Melanocyte of skin (primary cell): ENCODE results near the gene TRMT112. TPM values are rescaled to one million over a fixed set of nuclear protein-coding genes. Genes with fewer than 3 reads are reported as not detected.

Experiments
- small RNA-seq, 2 donors: library from RNA; depleted of rRNA; stranded (forward); fragments of <200 nt; gene quantifications; one replicate each; pipeline ENCODE3, GENCODE V24; 2012
- total RNA-seq, 2 donors: library from RNA; depleted of rRNA; stranded (reverse); fragments of >200 nt; gene quantifications; 2 replicates each; pipeline ENCODE4 v1.2.3, GENCODE V29; 2012

TRMT112 gene
- total RNA-seq = 100 to 1,000 TPM; 121 to 195 TPM

GRCh38 chr11:64317325-64317960 is at the start of gene TRMT112:
Gene TRMT112, minus strand, starts transcription at chr11:64317559. Its CDS starts 33 bp downstream, at chr11:64317526.

DNA sequence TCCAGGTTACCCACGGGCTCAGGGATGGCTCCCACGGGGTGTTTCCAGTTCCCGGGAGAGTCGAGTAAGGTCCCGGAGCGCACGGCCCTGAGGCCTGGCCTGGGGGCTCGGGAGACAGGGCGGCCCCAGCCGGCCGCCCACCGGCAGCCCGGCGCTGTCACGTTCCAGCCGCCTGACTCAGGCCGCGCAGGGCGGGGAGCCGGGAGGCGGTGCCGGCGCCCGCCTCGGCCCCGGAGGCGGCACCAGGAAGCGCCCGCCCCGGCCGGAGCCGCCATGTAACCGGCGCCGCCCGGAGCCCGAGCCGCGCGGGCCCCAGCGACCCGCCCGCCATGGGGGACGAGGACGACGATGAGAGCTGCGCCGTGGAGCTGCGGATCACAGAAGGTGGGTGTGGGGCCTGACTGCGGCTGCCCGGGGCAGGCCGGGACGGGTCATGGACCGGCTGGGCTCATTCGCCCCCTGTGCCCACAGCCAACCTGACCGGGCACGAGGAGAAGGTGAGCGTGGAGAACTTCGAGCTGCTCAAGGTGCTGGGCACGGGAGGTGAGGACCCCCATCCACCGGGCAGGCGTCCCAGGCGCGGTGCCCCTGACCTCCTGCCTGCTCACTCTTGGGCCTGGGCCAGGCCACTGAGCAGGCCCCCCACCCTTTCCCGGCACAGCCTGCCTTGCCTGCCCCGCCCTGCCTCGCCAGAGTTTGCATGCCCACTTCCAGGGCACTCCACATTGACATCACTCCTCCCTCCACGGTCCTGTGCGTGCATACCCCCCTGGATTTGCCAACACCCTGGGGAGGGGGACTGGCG is 41.8 kb upstream of the TRMT112 start, which contains the start of gene RPS6KA4:
Gene RPS6KA4 (plus strand): TSS at position 256 of the 805 bp plus-strand sequence. CDS start 74 bp downstream, at position 330.

GRCh38 chr11:64339754-64340408 is 22.5 kb upstream of the TRMT112 start, which contains the start of gene CCDC88B:
Gene CCDC88B, plus strand, starts transcription at chr11:64340204. Its CDS starts 63 bp downstream, at chr11:64340267.

GRCh38 chr11:64317961-64318765 is 804 bp upstream of the TRMT112 start, which contains the start of gene PRDX5:
Gene PRDX5, plus strand, starts transcription at chr11:64318121. Its CDS starts 95 bp downstream, at chr11:64318216.

DNA sequence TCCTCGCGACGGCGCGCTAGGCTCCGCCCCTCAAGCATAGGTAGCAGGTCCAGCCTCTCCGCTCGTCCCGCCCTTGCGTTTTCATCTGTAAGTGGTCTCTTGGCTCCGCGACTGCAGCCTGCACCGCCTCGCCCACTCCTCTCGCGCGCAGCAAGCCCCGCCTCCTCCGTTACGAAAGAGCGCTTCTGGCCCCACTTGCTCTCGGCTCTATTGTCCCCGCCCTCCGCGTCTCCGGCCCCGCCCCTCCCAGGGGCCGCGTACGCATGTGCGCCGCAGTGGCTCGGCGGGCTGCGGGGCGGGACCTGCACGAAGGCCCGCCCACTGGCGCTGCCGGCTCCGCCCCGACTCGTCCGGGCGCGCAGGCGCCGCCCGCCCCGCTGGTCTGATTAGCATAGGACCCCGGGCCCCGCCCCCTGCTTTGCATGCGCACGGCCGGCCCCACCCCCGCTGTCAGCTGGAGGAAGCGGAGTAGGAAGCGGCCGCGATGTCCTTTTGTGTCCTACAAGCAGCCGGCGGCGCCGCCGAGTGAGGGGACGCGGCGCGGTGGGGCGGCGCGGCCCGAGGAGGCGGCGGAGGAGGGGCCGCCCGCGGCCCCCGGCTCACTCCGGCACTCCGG is 12.2 kb downstream of the TRMT112 start, which contains the start of gene ESRRA:
Gene ESRRA (plus strand): TSS at position 450 of the 616 bp plus-strand sequence. CDS start 1,656 bp downstream, outside the sequence.

GRCh38 chr11:64299847-64300648 is 17.3 kb downstream of the TRMT112 start, which contains the start of gene CATSPERZ:
Gene CATSPERZ, plus strand, starts transcription at chr11:64300358. Its CDS starts 53 bp downstream, at chr11:64300411.

DNA sequence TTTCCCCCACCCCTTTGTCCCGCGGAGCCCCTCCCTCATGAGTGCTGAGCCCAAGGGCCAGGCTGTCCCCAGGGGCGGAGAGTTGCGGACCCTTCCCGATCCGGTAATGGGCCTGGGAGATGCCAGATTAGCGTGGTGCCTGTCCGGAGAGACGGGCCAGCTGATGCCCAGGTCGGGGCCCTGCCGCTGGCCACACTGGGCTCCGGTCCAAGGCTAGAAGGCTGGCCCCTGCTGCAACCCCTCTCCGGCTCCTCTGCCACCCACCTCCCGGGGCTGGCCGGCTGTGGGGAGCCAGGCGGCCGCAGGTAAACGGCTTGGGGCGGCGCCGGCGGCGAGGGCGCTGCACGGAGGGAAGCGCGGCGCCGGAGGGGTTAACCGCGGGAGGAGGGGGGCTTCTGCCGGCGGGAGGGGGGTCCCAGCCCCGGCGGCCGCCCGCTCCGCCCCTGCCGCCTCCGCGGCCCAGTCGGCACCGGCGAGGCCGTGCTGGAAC is 26.1 kb downstream of the TRMT112 start, which contains the start of gene KCNK4:
Gene KCNK4 (plus strand): TSS at position 41 of the 490 bp plus-strand sequence. CDS start 1,717 bp downstream, outside the sequence.

GRCh38 chr11:64284962-64285884 is 32.1 kb downstream of the TRMT112 start, which contains the start of gene GPR137:
Gene GPR137, plus strand, starts transcription at chr11:64285848. Its CDS starts 677 bp downstream, at chr11:64286525.

GRCh38 chr11:64284048-64284961 is 33.1 kb downstream of the TRMT112 start, which contains the start of gene BAD:
Gene BAD, minus strand, starts transcription at chr11:64284665. Its CDS starts 297 bp downstream, at chr11:64284368.

Small RNA genes lying within 50 kb of the gene (small RNA-seq; reads per million reads assigned to genes)
- gene MIR7155 (0 reads per million in 2 donors), gene RF00019 (0 reads per million in 2 donors)

Other genes starting within 250 kb of the TRMT112 start
- 10 to 100 TPM; 20.0 to 23.3 TPM for gene MACROD1, start 151.4 kb downstream of the TRMT112 start, total RNA-seq
- 100 to 1,000 TPM; 176 to 357 TPM for gene STIP1, start 131.4 kb downstream of the TRMT112 start, total RNA-seq
- gene FERMT3, start 110.8 kb downstream of the TRMT112 start, total RNA-seq = 10 to 100 TPM; 31.6 to 41.3 TPM
- gene TRPT1, start 91.4 kb downstream of the TRMT112 start, total RNA-seq = 10 to 100 TPM; 21.0 to 33.0 TPM
- gene NUDT22, start 91.3 kb downstream of the TRMT112 start, total RNA-seq = 10 to 100 TPM; 64.0 to 75.3 TPM
- gene DNAJC4, start 87.0 kb downstream of the TRMT112 start, total RNA-seq = 10 to 100 TPM in 1 of 2 donors, 1 to 10 TPM in 1; 4.3 to 11.4 TPM
- gene VEGFB, start 83.0 kb downstream of the TRMT112 start, total RNA-seq = 10 to 100 TPM; 42.6 to 57.1 TPM
- 10 to 100 TPM; 28.2 to 57.3 TPM for gene FKBP2, start 76.5 kb downstream of the TRMT112 start, total RNA-seq
- gene PPP1R14B, start 70.6 kb downstream of the TRMT112 start, total RNA-seq = 100 to 1,000 TPM in 1 of 2 donors, 10 to 100 TPM in 1; 66.8 to 144 TPM
- gene PLCB3, start 66.0 kb downstream of the TRMT112 start, total RNA-seq = 10 to 100 TPM; 20.0 to 28.0 TPM
- gene BAD, start 32.9 kb downstream of the TRMT112 start, total RNA-seq = 10 to 100 TPM; 60.6 to 69.5 TPM
- gene GPR137, start 31.7 kb downstream of the TRMT112 start, total RNA-seq = 10 to 100 TPM; 16.0 to 21.7 TPM
- under 1 TPM in 1 of 2 donors, not detected in 1; 0.34 TPM for gene KCNK4, start 26.3 kb downstream of the TRMT112 start, total RNA-seq
- gene CATSPERZ, start 17.2 kb downstream of the TRMT112 start, total RNA-seq = under 1 TPM; 0.34 to 0.67 TPM
- gene ESRRA, start 12.0 kb downstream of the TRMT112 start, total RNA-seq = 10 to 100 TPM; 29.9 to 37.6 TPM
- gene PRDX5, start 562 bp upstream of the TRMT112 start, total RNA-seq = 100 to 1,000 TPM; 128 to 150 TPM
- 1 to 10 TPM; 2.1 to 2.7 TPM for gene CCDC88B, start 22.6 kb upstream of the TRMT112 start, total RNA-seq
- 10 to 100 TPM; 48.6 to 50.2 TPM for gene RPS6KA4, start 41.6 kb upstream of the TRMT112 start, total RNA-seq
- not detected for gene SLC22A11, start 238.4 kb upstream of the TRMT112 start, total RNA-seq